ENCODE measurements around the gene CELF1.

- TF ChIP-seq CTCF (IDR thresholded peaks at IDR 0.05) (no peak), EZH2 (IDR thresholded peaks at IDR 0.05) (no peak), EZH2phosphoT487 (IDR thresholded peaks at IDR 0.05) (no peak)
Measured at GRCh38 chr11:47489395-47489755, 63.6 kb downstream of the CELF1 start.

Data from neural progenitor cell (in vitro differentiated cells).